Hematopoietic multipotent progenitor cell treated with erythropoietin and hydrocortisone succinate and interleukin-3 and kit ligand, for 17 days (in vitro differentiated cells): ENCODE results near the gene TMEM129.
"Not testable (repeated sequence)": the region's sequence is repeated elsewhere in the genome, so short reads cannot be mapped to it uniquely, and the experiment has no call there.

Experiments
- DNase-seq: peaks from one replicate; pipeline ENCODE4 v3.0.0-alpha.2; 2015; ENCODE audit warnings: low spot score

Gene TMEM129

DNA sequence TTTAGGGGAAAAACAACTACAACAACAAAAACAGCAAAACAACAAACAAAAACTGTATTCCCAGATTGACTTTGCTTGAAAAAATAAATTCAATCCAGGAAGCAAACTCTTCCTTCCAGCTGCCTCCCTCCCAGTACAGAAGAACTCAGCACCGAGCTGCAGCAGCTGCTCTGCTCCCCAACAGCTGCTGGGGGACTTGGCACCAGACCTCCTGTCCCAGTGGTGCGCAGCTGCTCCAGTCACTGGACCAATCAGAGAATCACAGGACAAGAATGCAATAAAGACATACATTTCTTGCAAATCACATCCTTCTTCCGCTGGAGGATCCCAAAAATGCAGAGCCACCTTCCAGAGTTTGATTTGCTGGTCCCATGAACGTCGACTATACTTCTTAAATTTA is 25.2 kb downstream of the TMEM129 start:
- DNase-seq = no peak

GRCh38 chr4:1693131-1693896 is 27.8 kb downstream of the TMEM129 start:
- DNase-seq = peak; percentile 85

- no peak for DNase-seq
These were observed 29.3 kb downstream of the TMEM129 start for GRCh38 chr4:1691737-1692373.

- DNase-seq = no peak
These were observed 30.4 kb downstream of the TMEM129 start for GRCh38 chr4:1690698-1691097.

DNA sequence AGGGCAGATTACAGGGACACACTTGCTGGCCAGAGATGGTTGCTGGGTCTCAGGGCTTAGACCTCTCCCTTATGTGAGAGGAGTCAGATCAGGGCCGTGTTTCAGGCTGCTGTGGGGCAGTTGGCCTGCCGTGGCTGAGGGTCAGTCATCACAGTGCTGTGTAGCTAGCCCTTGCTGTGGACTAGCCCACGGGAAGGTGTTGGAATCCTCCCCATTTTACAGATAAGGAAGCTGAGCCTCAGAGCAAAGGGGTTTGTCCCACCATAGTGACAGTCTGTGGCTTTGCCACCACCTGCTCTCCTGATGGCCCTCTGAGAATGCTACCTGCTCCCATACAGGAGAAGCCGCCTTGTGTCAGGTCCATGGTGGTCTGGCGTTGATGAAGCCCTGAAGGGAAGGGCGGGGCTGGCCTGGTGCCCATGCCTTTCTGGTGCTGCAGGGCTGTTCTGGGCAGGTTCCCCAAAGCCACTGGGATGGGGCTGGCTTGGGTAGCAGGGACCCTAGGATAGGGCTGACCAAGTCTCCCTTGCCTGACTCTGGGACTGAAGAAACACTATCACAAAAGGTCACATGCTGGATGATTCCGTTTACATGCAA is 34.6 kb downstream of the TMEM129 start:
- no peak for DNase-seq

DNA sequence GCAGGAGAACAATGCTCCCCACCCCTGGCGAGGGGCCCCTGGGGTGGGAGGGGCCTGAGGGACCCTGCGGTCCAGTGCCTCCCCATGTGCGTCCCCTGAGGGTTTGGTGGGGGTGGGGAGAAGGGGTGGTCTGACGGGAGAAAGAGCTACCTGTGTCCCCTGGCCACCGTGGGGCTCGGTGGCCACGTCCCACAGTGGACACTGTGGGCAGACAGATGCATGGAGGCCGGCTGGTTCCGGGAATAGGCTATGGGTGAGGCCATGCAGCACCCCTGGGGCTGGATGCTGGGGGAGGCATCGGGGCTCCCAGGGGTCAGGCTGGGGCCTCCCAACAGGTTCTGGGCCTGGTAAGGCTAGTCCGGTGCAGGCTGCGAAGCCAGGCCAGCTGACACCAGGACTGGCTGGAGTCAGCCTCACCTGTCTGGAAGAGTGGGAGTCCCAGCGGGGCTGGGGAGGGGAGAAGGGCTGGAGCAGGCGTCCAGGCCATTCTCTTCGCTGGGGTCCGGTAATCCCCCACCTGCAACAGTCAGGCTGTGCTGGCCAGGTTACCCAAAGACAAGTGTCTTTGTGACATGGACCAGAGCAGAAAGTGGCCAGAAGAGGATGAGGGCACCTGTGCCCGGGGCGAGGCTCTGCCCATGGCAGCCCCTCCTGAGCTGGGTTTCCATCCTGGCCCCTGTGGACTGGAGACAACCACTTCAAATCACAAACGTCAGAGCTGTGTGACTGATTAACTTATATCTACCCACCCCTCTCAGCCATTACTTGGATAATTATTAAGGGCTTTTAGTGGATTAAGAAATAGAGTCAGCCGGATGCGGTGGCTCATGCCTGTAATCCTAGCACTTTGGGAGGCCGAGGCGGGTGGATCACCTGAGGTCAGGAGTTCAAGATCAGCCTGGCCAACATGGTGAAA is 35.6 kb downstream of the TMEM129 start:
- no peak for DNase-seq

GRCh38 chr4:1684506-1685234 is 36.5 kb downstream of the TMEM129 start:
- no peak for DNase-seq

- peak; percentile 90 for DNase-seq
These were observed 37.2 kb downstream of the TMEM129 start, which contains the start of gene FAM53A for GRCh38 chr4:1683736-1684505. Gene FAM53A (minus strand): TSS chr4:1684313. CDS start chr4:1668741, 15,572 bp downstream.

DNA sequence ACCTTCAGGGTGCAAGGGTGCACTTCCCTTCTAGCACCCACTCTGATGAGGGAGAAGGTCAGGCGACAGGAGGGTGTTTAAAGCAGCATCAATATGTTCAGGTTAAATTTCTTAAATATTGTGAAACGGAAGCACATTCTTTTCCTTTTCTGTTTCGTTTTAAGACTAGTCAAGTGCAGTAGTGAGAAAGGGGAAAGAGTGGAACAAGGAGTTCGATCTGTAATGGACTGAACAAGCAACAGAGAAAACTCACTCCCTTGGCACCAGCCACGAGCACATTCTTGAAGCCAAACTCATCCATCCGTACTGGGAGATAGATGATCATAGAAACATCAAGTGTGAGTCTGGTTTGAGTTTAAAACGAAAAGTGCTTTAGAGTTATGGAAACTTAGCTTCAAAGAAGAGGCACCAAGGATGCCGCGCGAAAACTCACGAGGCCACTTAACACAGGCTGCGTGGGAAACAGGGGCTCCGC is 37.8 kb downstream of the TMEM129 start:
- no peak for DNase-seq

DNA sequence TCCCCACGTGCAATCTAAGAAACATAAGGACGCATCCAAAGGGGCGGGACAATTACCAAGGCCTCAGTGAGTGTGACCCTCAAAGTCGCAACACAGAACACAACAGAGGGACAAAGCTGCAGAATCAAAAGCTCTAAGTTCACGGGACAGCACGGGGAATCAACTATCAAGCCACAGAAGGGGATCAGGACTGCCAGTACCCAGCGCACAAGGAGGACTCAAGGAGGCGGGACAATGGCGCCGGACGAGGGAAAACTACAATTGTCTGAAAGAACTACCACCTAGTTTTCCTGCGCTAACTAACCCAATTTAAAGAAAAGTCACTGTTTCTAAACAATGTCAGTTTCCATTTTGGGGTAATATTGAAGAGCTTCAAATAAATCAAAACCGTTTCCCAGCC is 38.3 kb downstream of the TMEM129 start:
- DNase-seq = no peak

DNA sequence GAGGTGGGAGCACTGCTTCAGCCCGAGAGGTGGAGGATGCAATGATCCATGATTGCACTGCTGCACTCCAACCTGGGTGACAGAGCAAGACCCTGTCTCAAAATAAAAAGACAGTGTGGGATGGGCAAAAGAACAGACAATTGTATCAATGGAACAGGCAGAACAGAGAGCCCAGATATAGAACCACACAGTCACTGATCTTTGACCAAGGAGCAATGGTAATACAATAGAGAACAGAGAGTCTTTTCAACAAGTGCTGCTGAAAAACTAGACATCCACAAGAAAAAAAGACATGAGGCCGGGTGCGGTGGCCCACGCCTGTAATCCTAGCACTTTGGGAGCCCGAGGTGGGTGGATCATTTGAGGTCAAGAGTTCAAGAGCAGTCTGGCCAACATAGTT is 42.9 kb downstream of the TMEM129 start:
- no peak for DNase-seq

DNA sequence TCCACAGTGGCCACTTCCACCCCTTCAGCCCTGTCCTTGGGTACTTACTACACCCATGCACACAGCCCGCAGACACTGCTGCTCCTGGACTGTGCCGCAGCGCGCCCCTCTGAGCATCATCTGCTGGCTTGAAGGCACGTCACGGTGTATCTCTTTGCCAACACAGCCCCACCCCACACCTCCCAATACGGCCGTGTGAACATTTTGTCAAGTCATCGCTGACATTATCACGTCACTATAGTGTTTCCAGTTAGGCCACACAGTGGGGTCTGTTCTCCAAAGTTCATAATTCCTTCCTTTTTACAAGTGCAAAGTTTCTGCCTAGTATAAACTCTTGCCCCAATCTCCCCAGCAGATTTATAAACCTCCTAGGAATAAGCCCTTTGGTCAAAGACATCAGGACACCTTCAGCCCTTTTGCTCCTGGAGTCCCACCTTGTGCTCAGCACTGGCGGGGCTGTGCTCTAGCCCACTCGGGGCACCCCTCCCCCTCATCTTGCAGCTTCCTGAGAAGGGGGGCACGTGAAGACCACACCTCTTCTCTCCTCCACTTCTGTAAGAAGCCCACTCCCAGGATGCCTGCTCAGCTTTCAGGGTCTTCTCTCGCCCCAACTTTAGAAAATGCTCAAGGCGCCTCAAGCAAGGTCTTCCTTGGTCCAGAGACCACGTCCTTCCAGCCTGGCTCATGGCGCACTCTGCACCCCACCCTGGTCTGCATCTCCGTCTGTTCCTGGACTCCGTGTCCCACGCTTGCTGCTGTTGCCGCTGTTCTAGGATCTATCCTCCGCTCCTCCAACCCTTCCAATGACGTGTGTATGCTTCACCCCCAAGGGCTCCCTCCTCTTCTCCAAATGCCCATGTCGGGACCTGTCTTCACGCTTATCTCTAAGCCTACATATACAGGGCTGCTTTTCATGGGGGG is 44.3 kb downstream of the TMEM129 start:
- DNase-seq = peak; percentile 71

DNA sequence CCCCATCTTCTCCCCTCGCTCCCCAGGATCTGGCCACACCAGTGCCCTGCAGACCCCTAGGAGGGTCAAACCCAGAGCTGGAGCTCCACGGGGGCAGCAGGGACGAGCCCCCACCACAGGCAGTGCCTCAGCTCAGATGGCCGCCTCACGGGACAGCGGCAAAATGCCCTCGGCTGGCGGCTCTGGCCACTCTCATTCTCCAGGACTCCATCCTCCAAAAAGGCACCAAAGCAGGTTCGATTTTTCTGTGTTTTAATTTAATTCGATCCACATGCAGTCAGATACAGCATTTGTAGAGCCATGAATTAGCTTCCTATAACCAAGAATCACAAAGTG is 45.4 kb downstream of the TMEM129 start:
- no peak for DNase-seq

- DNase-seq = no peak
These were observed 45.9 kb downstream of the TMEM129 start for GRCh38 chr4:1675136-1675801.

DNA sequence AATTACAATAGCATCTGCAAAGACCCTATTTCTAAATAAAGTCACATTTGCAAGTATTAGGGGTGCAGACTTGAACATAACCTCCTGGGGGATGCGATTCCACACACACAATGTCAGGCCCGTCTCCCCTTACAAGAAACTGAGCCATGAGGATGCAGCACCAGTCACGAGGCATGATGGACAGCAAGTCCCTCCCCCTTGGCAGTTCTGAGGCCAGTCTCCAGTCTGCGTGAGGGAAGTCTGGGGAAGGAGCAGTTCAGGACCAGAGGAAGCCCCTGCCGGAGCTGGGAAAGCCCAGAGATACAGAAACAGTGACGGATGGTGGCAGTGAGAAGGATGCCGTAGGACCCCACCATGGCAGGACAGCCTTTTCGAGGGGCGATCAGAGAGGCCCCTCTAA is 46.4 kb downstream of the TMEM129 start:
- no peak for DNase-seq

DNA sequence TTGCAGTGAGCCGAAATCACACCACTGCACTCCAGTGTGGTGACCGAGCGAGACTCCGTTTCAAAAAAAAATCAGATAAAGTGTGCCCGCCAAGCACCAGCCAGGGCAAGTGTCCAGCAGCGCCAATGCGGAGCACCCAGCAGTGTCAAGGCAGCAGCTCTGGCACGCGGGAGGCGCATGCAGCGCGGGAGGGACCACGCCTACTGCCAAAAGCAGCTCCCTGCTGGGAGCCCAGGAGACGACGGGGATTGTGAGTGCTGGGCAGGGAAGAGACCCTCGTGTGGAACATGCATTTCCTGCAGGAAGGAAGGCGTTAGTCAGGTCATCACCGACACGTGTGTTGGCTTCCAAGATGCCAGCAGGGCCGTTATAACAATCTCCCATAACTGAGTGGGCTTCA is 47.5 kb downstream of the TMEM129 start:
- DNase-seq = no peak

DNA sequence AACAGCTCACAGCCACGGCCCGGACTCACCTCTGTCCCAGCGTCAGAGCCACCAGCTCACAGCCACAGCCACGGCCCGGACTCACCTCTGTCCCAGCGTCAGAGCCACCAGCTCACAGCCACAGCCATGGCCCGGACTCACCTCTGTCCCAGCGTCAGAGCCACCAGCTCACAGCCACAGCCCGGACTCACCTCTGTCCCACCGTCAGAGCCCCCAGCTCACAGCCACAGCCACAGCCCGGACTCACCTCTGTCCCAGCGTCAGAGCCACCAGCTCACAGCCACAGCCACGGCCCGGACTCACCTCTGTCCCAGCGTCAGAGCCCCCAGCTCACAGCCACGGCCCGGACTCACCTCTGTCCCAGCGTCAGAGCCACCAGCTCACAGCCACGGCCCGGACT is 50.1 kb downstream of the TMEM129 start:
- DNase-seq = not testable (repeated sequence)

GRCh38 chr4:1670279-1670678 is 50.8 kb downstream of the TMEM129 start:
- no peak for DNase-seq

GRCh38 chr4:1669850-1670249 is 51.3 kb downstream of the TMEM129 start:
- DNase-seq = no peak
